K562 (cell line): ENCODE results near the gene B3GLCT. TPM values are rescaled to one million over a fixed set of nuclear protein-coding genes. Genes with fewer than 3 reads are reported as not detected.

ENCODE experiments used
- ATAC-seq: fragments of 200-7000 bp; cut with Tn5 transposase; 3 replicates; pipeline ENCODE4 v1.9.1; 2020; ENCODE audit warnings: moderate library complexity
- BruUV-seq: library from RNA; stranded (reverse); fragments of 400-500 nt; replicated peaks from 2 replicates; lab custom pipeline; 2021; lab: Mats Ljungman, UMichigan
- CTCF ChIA-PET: fragments of 300-600 bp; formaldehyde crosslinking; extraction: SDS; loops from one replicate; lab custom pipeline; 2021; ENCODE audit warnings: low intra/inter-chr PET ratio; lab: Yijun Ruan, JAX
- POLR2A ChIA-PET: fragments of 300-600, 350-650 bp; sonication (Branson Sonifier 250); formaldehyde crosslinking; extraction: SDS; loops from one replicate; lab custom pipeline; 2021; ENCODE audit warnings: antibody characterized with exemption, inconsistent platforms; lab: Yijun Ruan, JAX
- DNase-seq, 4 experiments: peaks; one replicate each; pipeline versions ENCODE4 v3.0.0 to v3.0.0-alpha.2; 2011 to 2018; ENCODE audit warnings: low spot score in 3 of 4, mixed read lengths in 3 of 4; ENCODE audit errors: extremely low read depth in 1 of 4
- FAIRE-seq: peaks from 2 replicates; lab custom pipeline; 2011; peaks lifted over from hg19 to GRCh38; lab: Jason Lieb, UNC
- H2AFZ ChIP-seq: 2 replicates; pipeline ENCODE4 v1.6.0; 2011; ENCODE audit warnings: low read depth, low read length, control low read depth, inconsistent platforms
- H3K27ac ChIP-seq: fragments of 200-600 bp; 3 replicates; pipeline ENCODE4 v1.8.0; 2011; ENCODE audit warnings: low read depth, mild to moderate bottlenecking, control low read depth, inconsistent platforms, low read length, moderate library complexity, mixed read lengths; ENCODE audit errors: extremely low read depth
- H3K27me3 ChIP-seq, 2 experiments: fragments of 300-600 bp in 1 of 2; 2 replicates in 1 of 2; 3 replicates in 1 of 2; pipeline versions ENCODE4 v1.6.0 to v1.8.0; 2011; ENCODE audit warnings: inconsistent platforms in 2 of 2, low read length in 2 of 2, mild to moderate bottlenecking in 1 of 2, mixed read lengths in 1 of 2, moderate library complexity in 1 of 2; ENCODE audit not compliant: control insufficient read depth in 2 of 2, insufficient read depth in 2 of 2
- H3K36me3 ChIP-seq: fragments of 300-600 bp; 3 replicates; pipeline ENCODE4 v1.8.0; 2011; ENCODE audit warnings: mild to moderate bottlenecking, low read length, inconsistent platforms; ENCODE audit not compliant: control insufficient read depth, insufficient read depth
- H3K4me1 ChIP-seq, 2 experiments: fragments of 200-600 bp in 1 of 2; replicated peaks in 1 of 2; 2 replicates in 1 of 2; 3 replicates in 1 of 2; pipeline versions ENCODE4 v1.5.1 to v1.8.0; 2011; ENCODE audit warnings: inconsistent platforms in 2 of 2, low read length in 2 of 2, mild to moderate bottlenecking in 1 of 2, mixed read lengths in 1 of 2, moderate library complexity in 1 of 2; ENCODE audit not compliant: control insufficient read depth in 2 of 2, insufficient read depth in 2 of 2
- H3K4me2 ChIP-seq: 2 replicates; pipeline ENCODE4 v1.6.1; 2011; ENCODE audit warnings: low read length, control low read depth, inconsistent platforms, mixed read lengths; ENCODE audit not compliant: insufficient read depth
- H3K4me3 ChIP-seq: fragments of 200-600 bp; sonication (generic), shearing (Covaris generic); 2 replicates; pipeline ENCODE4 v1.5.1; 2016; ENCODE audit warnings: control low read depth, inconsistent platforms
- H3K79me2 ChIP-seq: fragments of 200-600 bp; 3 replicates; pipeline ENCODE4 v1.8.0; 2011; ENCODE audit warnings: low read length, inconsistent platforms; ENCODE audit not compliant: control insufficient read depth, insufficient read depth
- H3K9ac ChIP-seq, 2 experiments: 2 replicates each; pipeline versions ENCODE4 v1.6.0 to v1.6.1; 2011; ENCODE audit warnings: low read depth in 2 of 2, low read length in 2 of 2, control low read depth in 1 of 2, inconsistent platforms in 1 of 2, mild to moderate bottlenecking in 1 of 2, mixed read lengths in 1 of 2; ENCODE audit not compliant: insufficient read depth in 1 of 2
- H3K9me1 ChIP-seq: one replicate; pipeline ENCODE4 v1.6.0; 2011; ENCODE audit warnings: inconsistent platforms, mild to moderate bottlenecking, low read length, moderate library complexity; ENCODE audit not compliant: control insufficient read depth, insufficient read depth
- H3K9me3 ChIP-seq: replicated peaks from 2 replicates; pipeline ENCODE4 v1.5.1; 2011; ENCODE audit warnings: low read depth, low read length, inconsistent platforms; ENCODE audit not compliant: control insufficient read depth, insufficient read depth
- H4K20me1 ChIP-seq: replicated peaks from 2 replicates; pipeline ENCODE4 v1.6.1; 2011; ENCODE audit warnings: low read length, inconsistent platforms, mixed read lengths; ENCODE audit not compliant: control insufficient read depth, insufficient read depth
- BRCA1 ChIP-seq, 2 experiments: fragments of 450-650 bp in 1 of 2; sonication (generic) in 1 of 2; formaldehyde crosslinking in 1 of 2; IDR thresholded peaks; 2 replicates each; pipeline versions ENCODE4 v1.5.0 to v1.6.1; 2017 to 2020; ENCODE audit warnings: mild to moderate bottlenecking in 1 of 2, missing genetic modification reagents in 1 of 2
- CBX1 ChIP-seq: sonication (generic); IDR thresholded peaks from 2 replicates; pipeline ENCODE4 v1.6.1; 2016; ENCODE audit warnings: antibody characterized with exemption, low read depth, mild to moderate bottlenecking
- JUN ChIP-seq, 2 experiments: sonication (generic) in 1 of 2; formaldehyde crosslinking in 1 of 2; IDR thresholded peaks; 2 replicates each; pipeline versions ENCODE4 v1.6.1 to v1.8.0; 2012 to 2022; ENCODE audit warnings: borderline replicate concordance in 2 of 2, mild to moderate bottlenecking in 2 of 2, improper control_type of control experiment in 1 of 2, low read depth in 1 of 2, low read length in 1 of 2, missing genetic modification reagents in 1 of 2
- KAT8 ChIP-seq: fragments of 450-650 bp; IDR thresholded peaks from 2 replicates; pipeline ENCODE4 v1.6.1; 2016; ENCODE audit warnings: low read depth, mild to moderate bottlenecking
- MEIS2 ChIP-seq: fragments of 450-650 bp; IDR thresholded peaks from 2 replicates; pipeline ENCODE4 v1.6.1; 2014; ENCODE audit warnings: mild to moderate bottlenecking; ENCODE audit not compliant: partially characterized antibody
- NFE2L1 ChIP-seq: fragments of 450-650 bp; IDR thresholded peaks from 2 replicates; pipeline ENCODE4 v1.6.1; 2016; ENCODE audit warnings: missing genetic modification characterization, low read depth, mild to moderate bottlenecking, missing compliant biosample characterization, moderate library complexity, borderline replicate concordance
- PML ChIP-seq: IDR thresholded peaks from 2 replicates; pipeline ENCODE4 v1.6.1; 2012; ENCODE audit warnings: low read length, inconsistent platforms
- POLR2A ChIP-seq: fragments of 450-650 bp; conservative IDR thresholded peaks from 2 replicates; pipeline ENCODE4 v1.6.1; 2016
- XRCC3 ChIP-seq: fragments of 450-650 bp; IDR thresholded peaks from 2 replicates; pipeline ENCODE4 v1.6.1; 2017; ENCODE audit warnings: mild to moderate bottlenecking, moderate library complexity
- ZFP30 ChIP-seq: fragments of 250-450 bp; sonication (Bioruptor Pico); IDR thresholded peaks from 2 replicates; pipeline ENCODE4 v1.8.0; 2022; ENCODE audit warnings: moderate library complexity, mild to moderate bottlenecking, inconsistent platforms, borderline replicate concordance
- ZFP36 ChIP-seq: fragments of 150-350 bp; IDR thresholded peaks from 2 replicates; pipeline ENCODE4 v1.6.1; 2018; ENCODE audit warnings: low read length, low read depth; ENCODE audit not compliant: partially characterized antibody
- ZNF146 ChIP-seq: IDR thresholded peaks from one replicate; pipeline ENCODE4 v1.6.1; 2018; ENCODE audit warnings: missing compliant biosample characterization; ENCODE audit not compliant: unreplicated experiment
- ZNF174 ChIP-seq: fragments of 250-450 bp; sonication (Bioruptor Pico); IDR thresholded peaks from 2 replicates; pipeline ENCODE4 v1.4.0; 2020; ENCODE audit warnings: mild to moderate bottlenecking
- ZNF224 ChIP-seq: sonication (generic); formaldehyde crosslinking; IDR thresholded peaks from 2 replicates; pipeline ENCODE4 v1.8.0; 2022; ENCODE audit warnings: mild to moderate bottlenecking, missing genetic modification reagents
- ZNF253 ChIP-seq: fragments of 250-450 bp; sonication (Bioruptor Pico); conservative IDR thresholded peaks from 2 replicates; pipeline ENCODE4 v1.6.1; 2021; ENCODE audit warnings: mild to moderate bottlenecking
- ZNF282 ChIP-seq: sonication (generic); formaldehyde crosslinking; IDR thresholded peaks from 2 replicates; pipeline ENCODE4 v1.8.1; 2023; ENCODE audit warnings: missing genetic modification reagents
- WGBS: fragments of 100-300 bp; shearing (Covaris generic); methylation state at CpG from one replicate; pipeline ENCODE4 v1.1.6; 2016; ENCODE audit warnings: low coverage, mixed read lengths; ENCODE audit not compliant: insufficient coverage; ENCODE audit errors: missing lambda C conversion rate; 5-methylcytosine and 5-hydroxymethylcytosine counted together
- in situ Hi-C: fragments of 300-500 bp; cut with MboI; formaldehyde crosslinking; loops from 4 replicates; pipeline ENCODE4 v1.15.0; 2018; ENCODE audit warnings: inconsistent platforms, mixed read lengths
- intact Hi-C: fragments of 100-400 bp; cut with micrococcal nuclease; formaldehyde crosslinking; loops from 2 replicates; pipeline ENCODE4 v1.14.2; 2022
- polyA plus RNA-seq, 8 experiments: library from polyadenylated mRNA; depleted of rRNA in 4 of 8; stranded (reverse) in 5 of 8; unstranded in 3 of 8; fragments of >200 nt; fragmentation: Nextera tagmentation in 2 of 8; fragmentation: Illumina TruSeq in 1 of 8; extraction: Ambion mirVana in 2 of 8; extraction: Trizol in 1 of 8; gene quantifications; 2 replicates each; pipeline versions ENCODE4 v1.2.1 to v1.2.3, GENCODE V29; 2011 to 2014; ENCODE audit warnings: inconsistent platforms in 1 of 8, missing spikeins in 1 of 8
- total RNA-seq, 7 experiments: library from RNA; depleted of rRNA in 6 of 7; stranded (reverse); fragments of >200 nt in 6 of 7; fragmentation: Illumina TruSeq in 2 of 7; extraction: Trizol in 2 of 7; gene quantifications; 2 replicates each; pipeline versions ENCODE4 v1.2.1 to v1.2.3, GENCODE V29; 2011 to 2021; ENCODE audit warnings: low replicate concordance in 1 of 7
- TF ChIP-seq, protein P1 (sequence below): fragments of 450-650 bp; formaldehyde crosslinking; IDR thresholded peaks from 2 replicates; pipeline ENCODE4 v1.4.0; 2020; ENCODE audit warnings: mild to moderate bottlenecking, moderate library complexity
- TF ChIP-seq, protein P2 (sequence below), 2 experiments: fragments of 450-650 bp in 1 of 2; IDR thresholded peaks; 2 replicates each; pipeline ENCODE4 v1.6.1; 2011 to 2017; ENCODE audit warnings: low read depth in 2 of 2, antibody characterized with exemption in 1 of 2, borderline replicate concordance in 1 of 2, low read length in 1 of 2, mild to moderate bottlenecking in 1 of 2, mixed read lengths in 1 of 2; ENCODE audit not compliant: control insufficient read depth in 1 of 2
- TF ChIP-seq, protein P3 (sequence below): fragments of 450-650 bp; IDR thresholded peaks from one replicate; pipeline ENCODE4 v1.6.1; 2018; ENCODE audit warnings: mild to moderate bottlenecking, moderate library complexity; ENCODE audit not compliant: partially characterized antibody

B3GLCT gene
- total and polyA plus RNA-seq, 9 of the 15 experiments (the other 6 are each of a cell fraction or from before 2014, with no cell fraction given): 1.1 to 5.1 (median 2.9) TPM

DNA sequence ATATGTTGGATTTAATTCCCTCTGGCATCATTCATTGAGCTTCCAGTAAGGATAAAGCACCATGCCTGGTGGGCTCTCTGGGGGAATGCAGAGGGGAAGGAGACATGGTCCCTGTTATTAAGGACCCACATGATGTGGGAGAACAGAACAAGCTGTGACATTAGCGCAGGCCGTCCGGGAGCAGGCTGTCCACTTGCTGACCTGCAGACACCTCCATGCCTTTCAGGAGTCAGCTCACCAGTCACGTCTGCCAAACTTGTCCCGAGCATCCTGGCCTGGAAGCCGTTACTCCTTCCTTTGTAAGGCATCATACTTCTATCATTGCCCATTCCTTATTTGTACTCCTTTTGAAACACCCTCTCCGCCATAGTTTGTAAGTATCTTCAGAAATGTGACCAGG, 23.4 kb downstream of the B3GLCT start:
- ATAC-seq: no peak
- DNase-seq: no peak
- Histone ChIP-seq H3K36me3 (no peaks in the 10 kb centered on the region), H4K20me1 (no peaks in the 10 kb centered on the region), H3K79me2 (no peaks in the 10 kb centered on the region), H3K4me2 (no peak overlapping the region), H3K27me3 (no peaks in the 10 kb centered on the region), H3K4me3 (no peak overlapping the region), H3K9me1 (no peaks in the 10 kb centered on the region), H3K27ac (no peak overlapping the region), H3K9me3 (no peaks in the 10 kb centered on the region), H3K9ac (no peak overlapping the region), H2AFZ (no peak overlapping the region), H3K4me1 (no peaks in the 10 kb centered on the region; a peak in 1 of 5 replicates)
- intact Hi-C loops: no loop called here
- in situ Hi-C loops: no loop called here
- ChIA-PET CTCF (no interaction called here), POLR2A (no interaction called here)
- BruUV-seq: no TSS peak
- WGBS: 76% methylated on average over 4 of the region's 7 CpGs
- FAIRE-seq: no peak
- TF ChIP-seq, protein P1, sequence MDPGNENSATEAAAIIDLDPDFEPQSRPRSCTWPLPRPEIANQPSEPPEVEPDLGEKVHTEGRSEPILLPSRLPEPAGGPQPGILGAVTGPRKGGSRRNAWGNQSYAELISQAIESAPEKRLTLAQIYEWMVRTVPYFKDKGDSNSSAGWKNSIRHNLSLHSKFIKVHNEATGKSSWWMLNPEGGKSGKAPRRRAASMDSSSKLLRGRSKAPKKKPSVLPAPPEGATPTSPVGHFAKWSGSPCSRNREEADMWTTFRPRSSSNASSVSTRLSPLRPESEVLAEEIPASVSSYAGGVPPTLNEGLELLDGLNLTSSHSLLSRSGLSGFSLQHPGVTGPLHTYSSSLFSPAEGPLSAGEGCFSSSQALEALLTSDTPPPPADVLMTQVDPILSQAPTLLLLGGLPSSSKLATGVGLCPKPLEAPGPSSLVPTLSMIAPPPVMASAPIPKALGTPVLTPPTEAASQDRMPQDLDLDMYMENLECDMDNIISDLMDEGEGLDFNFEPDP (CRISPR knock-in tag): no peak
- no peak for TF ChIP-seq NFE2L1 (tag)
- TF ChIP-seq PML: no peak
- no peak for TF ChIP-seq ZFP30 (CRISPR knock-in tag)
- no peak for TF ChIP-seq BRCA1 (IDR thresholded peaks at IDR 0.05)
- no peak for TF ChIP-seq BRCA1 (CRISPR knock-in tag; IDR thresholded peaks at IDR 0.05)
- TF ChIP-seq, protein P2, sequence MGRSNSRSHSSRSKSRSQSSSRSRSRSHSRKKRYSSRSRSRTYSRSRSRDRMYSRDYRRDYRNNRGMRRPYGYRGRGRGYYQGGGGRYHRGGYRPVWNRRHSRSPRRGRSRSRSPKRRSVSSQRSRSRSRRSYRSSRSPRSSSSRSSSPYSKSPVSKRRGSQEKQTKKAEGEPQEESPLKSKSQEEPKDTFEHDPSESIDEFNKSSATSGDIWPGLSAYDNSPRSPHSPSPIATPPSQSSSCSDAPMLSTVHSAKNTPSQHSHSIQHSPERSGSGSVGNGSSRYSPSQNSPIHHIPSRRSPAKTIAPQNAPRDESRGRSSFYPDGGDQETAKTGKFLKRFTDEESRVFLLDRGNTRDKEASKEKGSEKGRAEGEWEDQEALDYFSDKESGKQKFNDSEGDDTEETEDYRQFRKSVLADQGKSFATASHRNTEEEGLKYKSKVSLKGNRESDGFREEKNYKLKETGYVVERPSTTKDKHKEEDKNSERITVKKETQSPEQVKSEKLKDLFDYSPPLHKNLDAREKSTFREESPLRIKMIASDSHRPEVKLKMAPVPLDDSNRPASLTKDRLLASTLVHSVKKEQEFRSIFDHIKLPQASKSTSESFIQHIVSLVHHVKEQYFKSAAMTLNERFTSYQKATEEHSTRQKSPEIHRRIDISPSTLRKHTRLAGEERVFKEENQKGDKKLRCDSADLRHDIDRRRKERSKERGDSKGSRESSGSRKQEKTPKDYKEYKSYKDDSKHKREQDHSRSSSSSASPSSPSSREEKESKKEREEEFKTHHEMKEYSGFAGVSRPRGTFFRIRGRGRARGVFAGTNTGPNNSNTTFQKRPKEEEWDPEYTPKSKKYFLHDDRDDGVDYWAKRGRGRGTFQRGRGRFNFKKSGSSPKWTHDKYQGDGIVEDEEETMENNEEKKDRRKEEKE (IDR thresholded peaks at IDR 0.05; ENCODE audit: borderline replicate concordance in 1 of 2, control insufficient read depth in 1 of 2, low read depth in 2 of 2, low read length in 1 of 2): no peak
- TF ChIP-seq ZNF282 (CRISPR knock-in tag): no peak
- TF ChIP-seq MEIS2: no peak
- TF ChIP-seq CBX1: no peak
- TF ChIP-seq, protein P3, sequence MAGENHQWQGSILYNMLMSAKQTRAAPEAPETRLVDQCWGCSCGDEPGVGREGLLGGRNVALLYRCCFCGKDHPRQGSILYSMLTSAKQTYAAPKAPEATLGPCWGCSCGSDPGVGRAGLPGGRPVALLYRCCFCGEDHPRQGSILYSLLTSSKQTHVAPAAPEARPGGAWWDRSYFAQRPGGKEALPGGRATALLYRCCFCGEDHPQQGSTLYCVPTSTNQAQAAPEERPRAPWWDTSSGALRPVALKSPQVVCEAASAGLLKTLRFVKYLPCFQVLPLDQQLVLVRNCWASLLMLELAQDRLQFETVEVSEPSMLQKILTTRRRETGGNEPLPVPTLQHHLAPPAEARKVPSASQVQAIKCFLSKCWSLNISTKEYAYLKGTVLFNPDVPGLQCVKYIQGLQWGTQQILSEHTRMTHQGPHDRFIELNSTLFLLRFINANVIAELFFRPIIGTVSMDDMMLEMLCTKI: no peak
- TF ChIP-seq ZNF224: no peak
- no peak for TF ChIP-seq POLR2A
- no peak for TF ChIP-seq XRCC3
- TF ChIP-seq ZNF146 (CRISPR knock-in tag): no peak
- no peak for TF ChIP-seq ZNF174 (CRISPR knock-in tag)
- no peak for TF ChIP-seq JUN (IDR thresholded peaks at IDR 0.05; ENCODE audit: borderline replicate concordance, low read depth, low read length)
- no peak for TF ChIP-seq JUN (CRISPR knock-in tag; IDR thresholded peaks at IDR 0.05; ENCODE audit: borderline replicate concordance)
- TF ChIP-seq ZNF253 (CRISPR knock-in tag): no peak
- no peak for TF ChIP-seq KAT8
- TF ChIP-seq ZFP36: no peak
